H1 (cell line): ENCODE measurements around the gene CLDN16. TPM values are rescaled to one million over a fixed set of nuclear protein-coding genes. Genes with fewer than 3 reads are reported as not detected.

Experiments
- CTCF ChIA-PET: fragments of 300-600 bp; sonication (Branson Sonifier 250); formaldehyde crosslinking; loops from one replicate; lab custom pipeline; 2021; ENCODE audit not compliant: partially characterized antibody; lab: Charles Lee
- POLR2A ChIA-PET: fragments of 300-600 bp; sonication (Branson Sonifier 250); formaldehyde crosslinking; loops from one replicate; lab custom pipeline; 2021; ENCODE audit warnings: inconsistent platforms; ENCODE audit not compliant: partially characterized antibody; lab: Charles Lee
- DNase-seq, 2 experiments: peaks; one replicate each; pipeline versions ENCODE4 v3.0.0 to v3.0.0-alpha.2; 2010 to 2022; ENCODE audit warnings: low spot score in 2 of 2, low read depth in 1 of 2, mixed read lengths in 1 of 2
- FAIRE-seq: peaks from 2 replicates; lab custom pipeline; 2011; peaks lifted over from hg19 to GRCh38; lab: Jason Lieb, UNC
- H2AFZ ChIP-seq: 2 replicates; pipeline ENCODE4 v1.8.1; 2012; ENCODE audit warnings: low read length, inconsistent platforms
- H2AK5ac ChIP-seq: 2 replicates; pipeline ENCODE4 v1.6.1; 2013; ENCODE audit warnings: low read depth, low read length
- H2BK120ac ChIP-seq: replicated peaks from 2 replicates; pipeline ENCODE3; 2013; ENCODE audit warnings: low read depth, low read length, inconsistent platforms
- H2BK12ac ChIP-seq: 2 replicates; pipeline ENCODE4 v1.6.1; 2013; ENCODE audit warnings: low read depth, low read length
- H2BK15ac ChIP-seq: 2 replicates; pipeline ENCODE4 v1.6.1; 2013; ENCODE audit warnings: low read length
- H2BK20ac ChIP-seq: 2 replicates; pipeline ENCODE4 v1.6.1; 2013; ENCODE audit warnings: low read length
- H2BK5ac ChIP-seq: 2 replicates; pipeline ENCODE4 v1.6.1; 2013; ENCODE audit warnings: low read depth, low read length
- H3K14ac ChIP-seq: 2 replicates; pipeline ENCODE4 v1.6.1; 2013; ENCODE audit warnings: inconsistent platforms; ENCODE audit not compliant: insufficient read length
- H3K18ac ChIP-seq: 2 replicates; pipeline ENCODE4 v1.6.1; 2013; ENCODE audit warnings: low read length; ENCODE audit errors: extremely low read depth
- H3K23ac ChIP-seq: 2 replicates; pipeline ENCODE4 v1.6.1; 2013; ENCODE audit warnings: inconsistent platforms; ENCODE audit not compliant: insufficient read length
- H3K23me2 ChIP-seq: 2 replicates; pipeline ENCODE4 v1.6.1; 2013; ENCODE audit warnings: low read depth, low read length
- H3K27ac ChIP-seq: 2 replicates; pipeline ENCODE4 v1.6.1; 2011; ENCODE audit warnings: low read depth, low read length, inconsistent platforms
- H3K27me3 ChIP-seq, 4 experiments: replicated peaks in 1 of 4; 1 replicate in 1 of 4; 2 replicates in 3 of 4; pipeline versions ENCODE4 v1.6.1 to v1.8.1; 2011 to 2013; ENCODE audit warnings: low read length in 3 of 4, mild to moderate bottlenecking in 3 of 4, inconsistent platforms in 2 of 4, mixed read lengths in 2 of 4, moderate library complexity in 1 of 4; ENCODE audit not compliant: control insufficient read depth in 3 of 4, insufficient read depth in 3 of 4; ENCODE audit errors: extremely low read depth in 1 of 4
- H3K36me3 ChIP-seq, 4 experiments: 2 replicates each; pipeline versions ENCODE4 v1.6.1 to v1.8.1; 2011 to 2013; ENCODE audit warnings: mild to moderate bottlenecking in 4 of 4, low read length in 3 of 4, moderate library complexity in 2 of 4, control low read depth in 1 of 4, inconsistent platforms in 1 of 4; ENCODE audit not compliant: insufficient read depth in 4 of 4, control insufficient read depth in 2 of 4
- H3K4ac ChIP-seq: replicated peaks from 2 replicates; pipeline ENCODE3; 2013; ENCODE audit warnings: low read length, low read depth, mixed read lengths, inconsistent platforms; ENCODE audit not compliant: insufficient read length
- H3K4me1 ChIP-seq, 4 experiments: replicated peaks in 1 of 4; 1 replicate in 1 of 4; 2 replicates in 3 of 4; pipeline versions ENCODE4 v1.6.1 to v1.8.1; 2011 to 2013; ENCODE audit warnings: low read length in 3 of 4, inconsistent platforms in 2 of 4, mixed read lengths in 1 of 4; ENCODE audit not compliant: insufficient read depth in 4 of 4, control insufficient read depth in 3 of 4
- H3K4me2 ChIP-seq, 2 experiments: 2 replicates each; pipeline versions ENCODE4 v1.6.1 to v1.8.1; 2011 to 2013; ENCODE audit warnings: low read depth in 2 of 2, low read length in 2 of 2, control low read depth in 1 of 2, inconsistent platforms in 1 of 2, mild to moderate bottlenecking in 1 of 2; ENCODE audit not compliant: insufficient read depth in 1 of 2
- H3K4me3 ChIP-seq, 4 experiments: fragments of 200-600, 300-600 bp in 1 of 4; sonication (generic), shearing (Covaris generic), sonication (Bioruptor Twin) in 1 of 4; 2 replicates each; pipeline versions ENCODE4 v1.5.1 to v1.8.1; 2011 to 2016; ENCODE audit warnings: low read length in 4 of 4, low read depth in 3 of 4, control low read depth in 2 of 4, inconsistent platforms in 2 of 4, mild to moderate bottlenecking in 2 of 4, mixed read lengths in 1 of 4, moderate library complexity in 1 of 4; ENCODE audit not compliant: insufficient read depth in 2 of 4; ENCODE audit errors: extremely low read depth in 1 of 4
- H3K56ac ChIP-seq: replicated peaks from 2 replicates; pipeline ENCODE3; 2013; ENCODE audit warnings: low read depth, mild to moderate bottlenecking, mixed read lengths, low read length, inconsistent platforms; ENCODE audit not compliant: insufficient read length
- H3K79me1 ChIP-seq: 2 replicates; pipeline ENCODE4 v1.6.1; 2013; ENCODE audit warnings: low read depth, low read length, control low read depth
- H3K79me2 ChIP-seq, 2 experiments: 2 replicates each; pipeline versions ENCODE4 v1.6.1 to v1.8.1; 2012 to 2013; ENCODE audit warnings: low read length in 2 of 2, mild to moderate bottlenecking in 2 of 2, inconsistent platforms in 1 of 2; ENCODE audit not compliant: insufficient read depth in 2 of 2, control insufficient read depth in 1 of 2
- H3K9ac ChIP-seq, 4 experiments: replicated peaks in 1 of 4; 1 replicate in 1 of 4; 2 replicates in 3 of 4; pipeline versions ENCODE4 v1.6.1 to v1.8.1; 2011 to 2013; ENCODE audit warnings: low read depth in 3 of 4, low read length in 3 of 4, control low read depth in 2 of 4, mild to moderate bottlenecking in 2 of 4, moderate library complexity in 2 of 4, inconsistent platforms in 1 of 4; ENCODE audit errors: extremely low read depth in 1 of 4
- H3K9me3 ChIP-seq, 2 experiments: 2 replicates each; pipeline versions ENCODE4 v1.6.1 to v1.8.1; 2012 to 2013; ENCODE audit warnings: mild to moderate bottlenecking in 2 of 2, moderate library complexity in 2 of 2, control low read depth in 1 of 2, inconsistent platforms in 1 of 2, low read depth in 1 of 2, low read length in 1 of 2, mixed read lengths in 1 of 2; ENCODE audit not compliant: insufficient read depth in 2 of 2
- H4K20me1 ChIP-seq, 2 experiments: replicated peaks in 1 of 2; 2 replicates each; pipeline versions ENCODE3 to v1.8.1; 2011 to 2013; ENCODE audit warnings: inconsistent platforms in 2 of 2, low read length in 2 of 2, mild to moderate bottlenecking in 1 of 2; ENCODE audit not compliant: insufficient read depth in 2 of 2, control insufficient read depth in 1 of 2
- H4K5ac ChIP-seq: 2 replicates; pipeline ENCODE4 v1.6.1; 2013; ENCODE audit warnings: low read length, low read depth, mixed read lengths, inconsistent platforms; ENCODE audit not compliant: insufficient read length
- H4K8ac ChIP-seq: 2 replicates; pipeline ENCODE4 v1.8.0; 2013; ENCODE audit warnings: mild to moderate bottlenecking, moderate library complexity, low read length, inconsistent platforms; ENCODE audit not compliant: insufficient read depth; ENCODE audit errors: extremely low read depth
- H4K91ac ChIP-seq: replicated peaks from 2 replicates; pipeline ENCODE3; 2013; ENCODE audit warnings: low read length, mixed read lengths, inconsistent platforms; ENCODE audit not compliant: insufficient read length
- ASH2L ChIP-seq: fragments of 200-600, 300-600 bp; sonication (generic); IDR thresholded peaks from one replicate; pipeline ENCODE4 v1.7.1; 2017; ENCODE audit warnings: low read length
- BACH1 ChIP-seq: IDR thresholded peaks from 2 replicates; pipeline ENCODE4 v1.6.1; 2012; ENCODE audit warnings: low read length, improper control_type of control experiment
- CBX5 ChIP-seq: fragments of 300-800, 300-1000 bp; sonication (generic); IDR thresholded peaks from 2 replicates; pipeline ENCODE4 v1.7.1; 2016; ENCODE audit warnings: antibody characterized with exemption, low read length, low read depth
- CBX8 ChIP-seq: fragments of 300-800, 300-1000 bp; sonication (generic); IDR thresholded peaks from 2 replicates; pipeline ENCODE4 v1.7.1; 2016; ENCODE audit warnings: low read depth, low read length, borderline replicate concordance
- GTF2F1 ChIP-seq: IDR thresholded peaks from 2 replicates; pipeline ENCODE4 v1.6.1; 2012; ENCODE audit warnings: low read depth, low read length, improper control_type of control experiment, borderline replicate concordance
- MAFK ChIP-seq: IDR thresholded peaks from 2 replicates; pipeline ENCODE4 v1.6.1; 2012; ENCODE audit warnings: low read depth, mild to moderate bottlenecking, improper control_type of control experiment, low read length
- SP4 ChIP-seq: IDR thresholded peaks from 2 replicates; pipeline ENCODE4 v1.6.1; 2012; ENCODE audit warnings: low read length, inconsistent platforms
- TAF1 ChIP-seq: IDR thresholded peaks from 2 replicates; pipeline ENCODE4 v1.6.1; 2011; ENCODE audit warnings: mild to moderate bottlenecking, low read depth, low read length
- TCF12 ChIP-seq: IDR thresholded peaks from 2 replicates; pipeline ENCODE4 v1.6.1; 2011; ENCODE audit warnings: low read depth, mild to moderate bottlenecking, low read length
- YY1 ChIP-seq: IDR thresholded peaks from 2 replicates; pipeline ENCODE4 v1.6.1; 2011; ENCODE audit warnings: low read depth, mild to moderate bottlenecking, low read length
- WGBS, 2 experiments: shearing (Covaris generic) in 1 of 2; methylation state at CpG; one replicate each; pipeline versions ENCODE4 v1.1.6 to v1.1.7; 2013 to 2015; ENCODE audit warnings: low lambda C conversion rate in 2 of 2, mixed read lengths in 2 of 2, inconsistent platforms in 1 of 2, low coverage in 1 of 2, missing lambda C conversion rate in 1 of 2; ENCODE audit not compliant: insufficient replicate concordance in 2 of 2, insufficient coverage in 1 of 2, insufficient read length in 1 of 2; ENCODE audit errors: extremely low coverage in 1 of 2, missing lambda C conversion rate in 1 of 2; 5-methylcytosine and 5-hydroxymethylcytosine counted together
- polyA plus RNA-seq, 7 experiments: library from polyadenylated mRNA; depleted of rRNA in 3 of 7; stranded (reverse) in 5 of 7; unstranded in 2 of 7; fragments of >200 nt in 5 of 7; fragments of 200-250 nt in 2 of 7; gene quantifications; 1 replicate in 5 of 7; 2 replicates in 1 of 7; 4 replicates in 1 of 7; pipeline versions ENCODE4 v1.2.1 to v1.2.3, GENCODE V29; 2011 to 2013; ENCODE audit warnings: missing spikeins in 2 of 7, mixed read lengths in 2 of 7
- total RNA-seq: library from RNA; stranded (reverse); fragmentation: NEBNext Ultra II Directional; extraction: Animal tissue kit (Norgen Biotek cat#: 25700); gene quantifications from 2 replicates; pipeline ENCODE4 v1.2.1, GENCODE V29; 2021

CLDN16 gene
- total and polyA plus RNA-seq, 2 of the 8 experiments (the other 6 are each of a cell fraction or from before 2014, with no cell fraction given), result not detected

DNA sequence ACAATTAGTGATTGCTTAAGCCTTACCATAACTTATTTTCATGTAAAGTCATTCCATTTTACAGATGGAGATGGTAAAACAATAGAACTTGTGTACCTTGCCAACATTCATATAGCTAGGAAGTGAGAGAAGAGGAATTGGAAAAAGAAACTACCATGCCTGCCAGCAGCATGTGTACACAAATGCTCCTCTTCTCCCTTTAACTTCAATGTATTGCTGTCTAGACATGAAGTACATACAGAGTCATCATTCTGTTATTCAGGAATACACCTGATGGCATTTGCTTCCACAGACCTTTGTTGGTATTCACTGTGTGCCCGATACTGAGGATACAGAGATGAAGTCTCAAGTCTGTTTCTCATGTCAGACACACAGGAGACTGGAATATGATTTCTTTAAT is 68.8 kb downstream of the CLDN16 start:
- Histone ChIP-seq H3K9ac (no peak overlapping the region), H2BK12ac (no peak overlapping the region), H2BK20ac (no peak overlapping the region), H2BK15ac (no peak overlapping the region), H3K56ac (no peak overlapping the region), H3K27ac (no peak overlapping the region), H3K4me2 (no peak overlapping the region), H3K27me3 (no peaks in the 10 kb centered on the region), H3K4ac (no peak overlapping the region), H3K79me2 (no peaks in the 10 kb centered on the region), H3K4me1 (no peaks in the 10 kb centered on the region), H4K91ac (no peak overlapping the region), H3K9me3 (no peaks in the 10 kb centered on the region), H4K8ac (no peak overlapping the region), H4K20me1 (no peaks in the 10 kb centered on the region), H3K4me3 (no peak overlapping the region), H3K23ac (no peak overlapping the region), H2AFZ (no peak overlapping the region), H2BK120ac (no peak overlapping the region), H4K5ac (no peak overlapping the region), H3K18ac (no peak overlapping the region), H3K14ac (no peak overlapping the region), H2AK5ac (no peak overlapping the region), H2BK5ac (no peak overlapping the region), H3K23me2 (no peaks in the 10 kb centered on the region), H3K36me3 (no peaks in the 10 kb centered on the region), H3K79me1 (no peaks in the 10 kb centered on the region)
- FAIRE-seq (no peak), DNase-seq (no peak)
- POLR2A ChIA-PET, result no interaction called here
- TF ChIP-seq BACH1 (no peak), SP4 (no peak), GTF2F1 (no peak), ASH2L (no peak), TAF1 (no peak), CBX5 (no peak), CBX8 (no peak), MAFK (no peak), TCF12 (no peak), YY1 (no peak)
- CTCF ChIA-PET, result no interaction called here
- 95% methylated on average over 1 of the region's 1 CpG; no CpG with 5 or more reads in 1 of the 2 experiments for WGBS, 2 experiments
